Measurements from ENCODE around the gene NCAM1.
"Not testable (repeated sequence)": the region's sequence is repeated elsewhere in the genome, so short reads cannot be mapped to it uniquely, and the experiment has no call there.

The NCAM1 gene

GRCh38 chr11:113295993-113296392 is 334.8 kb downstream of the NCAM1 start:
- DNase-seq = no peak
- intact Hi-C loops (cut with DNase I) = no loop called here

- DNase-seq = peak in 1 of 42 donors; percentile 8
- intact Hi-C loops (cut with DNase I) = no loop called here
These were observed 335.4 kb downstream of the NCAM1 start for GRCh38 chr11:113296447-113297205.

DNA sequence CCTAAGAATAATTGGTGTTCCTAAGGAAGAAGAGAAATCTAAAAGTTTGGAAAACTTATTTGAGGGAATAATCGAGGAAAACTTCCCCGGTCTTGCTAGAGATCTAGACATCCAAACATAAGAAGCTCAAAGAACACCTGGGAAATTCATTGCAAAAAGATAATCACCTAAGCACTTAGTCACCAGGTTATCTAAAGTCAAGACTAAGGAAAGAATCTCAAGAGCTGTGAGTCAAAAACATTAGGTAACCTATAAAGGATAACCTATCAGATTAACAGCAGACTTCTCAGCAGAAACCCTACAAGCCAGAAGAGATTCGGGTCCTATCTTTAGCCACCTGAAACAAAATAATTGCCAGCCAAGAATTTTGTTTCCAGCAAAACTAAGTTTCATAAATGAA is 337.3 kb downstream of the NCAM1 start:
- intact Hi-C loops (cut with DNase I) = not testable (repeated sequence)
- DNase-seq = peak in 1 of 42 donors; percentile 1

GRCh38 chr11:113304916-113305315 is 343.7 kb downstream of the NCAM1 start:
- intact Hi-C loops (cut with DNase I) = loop anchor here (2.0 to 5.0 kb wide), 2 partner anchors 227 to 426 kb away; no protein-coding TSS in a partner anchor
- DNase-seq = no peak

- intact Hi-C loops (cut with DNase I) = loop anchor here (2.0 to 5.0 kb wide), 2 partner anchors 227 to 425 kb away; no protein-coding TSS in a partner anchor
- peak; percentile 73 to 94 (median 88) for DNase-seq
These were observed 344.5 kb downstream of the NCAM1 start for GRCh38 chr11:113305440-113306336.

- intact Hi-C loops (cut with DNase I) = loop anchor here (5.0 kb wide), 1 partner anchor 224 kb away; no protein-coding TSS in a partner anchor
These were observed 347.4 kb downstream of the NCAM1 start for GRCh38 chr11:113308601-113309000.

GRCh38 chr11:113311536-113311935 is 350.3 kb downstream of the NCAM1 start:
- intact Hi-C loops (cut with DNase I) = no loop called here
- no peak for DNase-seq

More at GRCh38 chr11:113308601-113309000, 347.4 kb downstream of the NCAM1 start:
- no peak for DNase-seq

DNA sequence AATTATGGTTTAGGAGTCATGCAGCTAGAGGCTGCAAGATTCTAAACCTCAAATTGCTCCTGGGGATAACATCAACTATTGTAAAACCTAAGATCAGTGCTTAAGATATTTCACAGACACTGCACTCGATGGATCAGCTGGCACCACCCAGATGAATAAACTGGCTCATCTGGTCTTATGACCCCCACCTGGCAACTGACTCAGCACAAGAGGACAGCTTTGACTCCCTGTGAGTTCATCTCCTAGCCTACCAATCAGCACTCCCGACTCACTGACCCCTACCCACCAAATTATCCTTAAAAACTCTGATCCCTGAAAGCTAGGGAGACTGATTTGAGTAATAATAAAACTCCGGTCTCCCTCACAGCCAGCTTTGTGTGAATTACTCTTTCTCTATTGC is 352.4 kb downstream of the NCAM1 start:
- intact Hi-C loops (cut with DNase I) = no loop called here
- DNase-seq = no peak

GRCh38 chr11:113314065-113314388 is 352.8 kb downstream of the NCAM1 start:
- intact Hi-C loops (cut with DNase I) = no loop called here
- no peak for DNase-seq

- DNase-seq = peak; percentile 85 to 97 (median 92)
These were observed 353.4 kb downstream of the NCAM1 start, which contains the start of gene TTC12 for GRCh38 chr11:113314389-113315301. Gene TTC12, plus strand, starts transcription at chr11:113314583. Its CDS starts 1,675 bp downstream, at chr11:113316258.

DNA sequence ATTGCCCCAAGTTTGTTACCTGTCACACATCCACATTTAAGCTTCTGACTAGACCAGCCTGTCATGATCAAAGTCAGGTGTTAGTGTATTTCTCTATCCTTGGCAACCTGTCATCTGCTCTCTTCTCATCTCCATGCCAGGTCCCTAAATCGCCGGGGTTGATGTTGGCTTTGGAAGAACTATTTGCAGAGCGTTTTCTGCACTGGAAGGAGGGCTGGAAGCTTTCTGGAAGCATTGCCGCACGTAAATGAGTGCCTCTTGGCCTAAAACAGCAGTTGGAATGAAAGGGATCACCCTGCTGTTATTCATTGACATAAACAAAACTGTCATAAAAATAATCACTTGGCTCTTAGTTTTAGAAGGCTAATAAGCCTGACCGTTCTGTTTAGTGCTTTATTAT is 354.6 kb downstream of the NCAM1 start:
- DNase-seq = no peak
- intact Hi-C loops (cut with DNase I) = no loop called here

More at GRCh38 chr11:113314389-113315301, 353.4 kb downstream of the NCAM1 start, which contains the start of gene TTC12:
- intact Hi-C loops (cut with DNase I) = no loop called here

DNA sequence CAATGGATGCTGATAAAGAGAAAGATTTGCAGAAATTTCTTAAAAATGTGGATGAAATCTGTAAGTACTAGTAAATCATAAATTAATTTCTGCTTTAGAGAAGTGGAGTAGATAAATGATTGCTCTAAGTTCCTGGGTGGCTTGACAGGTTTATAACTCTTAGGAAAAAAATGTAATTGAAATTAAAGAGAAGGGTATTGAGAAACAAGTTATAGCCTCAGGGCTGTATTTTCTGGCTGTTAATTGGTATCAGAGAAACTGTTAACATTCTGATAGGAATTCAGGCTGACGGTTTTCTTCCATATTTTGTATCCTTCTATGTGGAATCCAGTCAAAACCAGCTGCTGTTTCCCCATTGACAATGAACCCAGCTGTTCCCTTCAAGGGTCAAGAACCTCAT is 355.0 kb downstream of the NCAM1 start:
- intact Hi-C loops (cut with DNase I) = no loop called here
- no peak for DNase-seq

GRCh38 chr11:113317339-113317738 is 356.1 kb downstream of the NCAM1 start:
- no peak for DNase-seq
- intact Hi-C loops (cut with DNase I) = no loop called here

GRCh38 chr11:113319085-113319484 is 357.9 kb downstream of the NCAM1 start:
- DNase-seq = no peak
- intact Hi-C loops (cut with DNase I) = no loop called here

- DNase-seq = no peak
- intact Hi-C loops (cut with DNase I) = no loop called here
These were observed 360.9 kb downstream of the NCAM1 start for GRCh38 chr11:113322158-113322557.

DNA sequence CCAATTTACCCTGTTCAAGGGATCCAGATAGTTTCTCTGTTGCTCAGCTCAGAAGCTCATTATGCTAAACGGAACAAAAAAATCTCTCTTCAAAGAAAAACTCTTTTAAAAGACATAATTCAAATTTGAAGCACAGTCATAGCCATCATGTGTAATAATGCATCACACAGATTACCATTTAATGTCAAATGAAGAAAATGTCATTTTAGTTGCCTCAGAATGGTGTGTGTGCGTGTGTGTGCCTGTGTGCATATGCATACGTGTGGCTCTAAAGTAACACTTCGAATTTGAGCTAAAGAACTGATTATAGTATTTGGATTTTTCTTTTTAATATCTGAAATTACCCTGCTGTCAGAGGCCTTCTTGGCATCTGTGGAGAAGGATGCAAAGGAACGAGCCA is 363.0 kb downstream of the NCAM1 start:
- DNase-seq = no peak
- intact Hi-C loops (cut with DNase I) = no loop called here
